ENCODE measurements around the gene OR51I2.

OR51I2 gene

GRCh38 chr11:5449023-5449422 lies at the start of gene OR51I2:
OR51I2 (plus strand) TSS chr11:5449323; CDS start chr11:5453489, 4,166 bp downstream.
- DNase-seq, result no peak

GRCh38 chr11:5405173-5405572 lies 44.0 kb upstream of the OR51I2 start:
- no peak for DNase-seq

- DNase-seq, result no peak
These were observed 28.1 kb upstream of the OR51I2 start for GRCh38 chr11:5420993-5421392.

GRCh38 chr11:5421811-5422210 lies 27.3 kb upstream of the OR51I2 start, which contains the start of gene OR51Q1:
OR51Q1 (plus strand) TSS chr11:5422111; CDS start chr11:5422201, 90 bp downstream.
- DNase-seq, result no peak

GRCh38 chr11:5423131-5423530 lies 26.0 kb upstream of the OR51I2 start:
- no peak for DNase-seq

GRCh38 chr11:5441414-5441813 lies 7.7 kb upstream of the OR51I2 start, which contains the start of gene OR51I1:
OR51I1 (minus strand) TSS chr11:5441514; CDS start chr11:5441514, 0 bp downstream.
- DNase-seq, result no peak

GRCh38 chr11:5443835-5444393 lies 5.2 kb upstream of the OR51I2 start:
- no peak for DNase-seq

GRCh38 chr11:5449432-5449831 lies 309 bp downstream of the OR51I2 start:
- DNase-seq, result no peak

- DNase-seq, result no peak
These were observed 12.0 kb downstream of the OR51I2 start for GRCh38 chr11:5460983-5461621.

- DNase-seq, result no peak
These were observed 18.4 kb downstream of the OR51I2 start for GRCh38 chr11:5467527-5467926.

- no peak for DNase-seq
These were observed 24.8 kb downstream of the OR51I2 start for GRCh38 chr11:5473921-5474320.

- peak in 1 of 2 donors; percentile 22 for DNase-seq
These were observed 27.2 kb downstream of the OR51I2 start for GRCh38 chr11:5476186-5476819.

GRCh38 chr11:5486003-5486402 lies 36.9 kb downstream of the OR51I2 start:
- DNase-seq, result no peak

GRCh38 chr11:5486421-5486820 lies 37.3 kb downstream of the OR51I2 start:
- no peak for DNase-seq

- no peak for DNase-seq
These were observed 39.3 kb downstream of the OR51I2 start, which contains the start of gene OR52D1 for GRCh38 chr11:5488385-5488784. OR52D1 (plus strand) TSS chr11:5488685; CDS start chr11:5488707, 22 bp downstream.

GRCh38 chr11:5488798-5489399 lies 39.8 kb downstream of the OR51I2 start:
- DNase-seq, result no peak

GRCh38 chr11:5489576-5490357 lies 40.6 kb downstream of the OR51I2 start:
- no peak for DNase-seq

GRCh38 chr11:5499671-5500070 lies 50.5 kb downstream of the OR51I2 start:
- no peak for DNase-seq

- DNase-seq, result no peak
These were observed 51.3 kb downstream of the OR51I2 start for GRCh38 chr11:5500393-5500801.

GRCh38 chr11:5504403-5504921 lies 55.3 kb downstream of the OR51I2 start:
- no peak for DNase-seq

- no peak for DNase-seq
These were observed 56.4 kb downstream of the OR51I2 start for GRCh38 chr11:5505363-5506048.

Measured in bone marrow (tissue), 2 donors.